K562 (cell line): ENCODE results near the gene AGPAT4. TPM values are rescaled to one million over a fixed set of nuclear protein-coding genes. Genes with fewer than 3 reads are reported as not detected.

Experiments used
- CBX3 ChIP-seq, 2 experiments: IDR thresholded peaks; 1 replicate in 1 of 2; 2 replicates in 1 of 2; pipeline ENCODE4 v1.6.1; 2012; ENCODE audit warnings: inconsistent platforms in 2 of 2, low read length in 2 of 2, borderline replicate concordance in 1 of 2, control low read depth in 1 of 2
- E2F6 ChIP-seq, 2 experiments: IDR thresholded peaks; 2 replicates each; pipeline ENCODE4 v1.6.1; 2011; ENCODE audit warnings: borderline replicate concordance in 1 of 2, control low read depth in 1 of 2, low read depth in 1 of 2, low read length in 1 of 2, mild to moderate bottlenecking in 1 of 2, mixed read lengths in 1 of 2, moderate library complexity in 1 of 2; ENCODE audit not compliant: insufficient read depth in 1 of 2, insufficient read length in 1 of 2, poor library complexity in 1 of 2, severe bottlenecking in 1 of 2; ENCODE audit errors: extremely low read depth in 1 of 2
- FOXK2 ChIP-seq, 2 experiments: fragments of 450-650 bp; IDR thresholded peaks in 1 of 2; conservative IDR thresholded peaks in 1 of 2; 2 replicates each; pipeline ENCODE4 v1.6.1; 2016; ENCODE audit warnings: low read depth in 2 of 2, mild to moderate bottlenecking in 1 of 2
- HSF4 ChIP-seq: fragments of 250-450 bp; sonication (Bioruptor Pico); IDR thresholded peaks from 2 replicates; pipeline ENCODE4 v2.1.2; 2022; ENCODE audit warnings: mild to moderate bottlenecking, moderate library complexity, borderline replicate concordance
- ZBTB11 ChIP-seq, 3 experiments: fragments of 200-800 bp in 1 of 3; fragments of 250-450 bp in 1 of 3; fragments of 450-650 bp in 1 of 3; sonication (Bioruptor Pico) in 1 of 3; sonication (Bioruptor generic) in 1 of 3; formaldehyde crosslinking in 1 of 3; IDR thresholded peaks; 2 replicates each; pipeline versions ENCODE4 v1.6.1 to v1.8.0; 2016 to 2022; ENCODE audit warnings: mild to moderate bottlenecking in 2 of 3, missing genetic modification characterization in 2 of 3, missing compliant biosample characterization in 1 of 3, moderate library complexity in 1 of 3
- ZBTB17 ChIP-seq: fragments of 450-650 bp; formaldehyde crosslinking; IDR thresholded peaks from 2 replicates; pipeline ENCODE4 v1.4.0; 2020; ENCODE audit warnings: mild to moderate bottlenecking
- ZNF12 ChIP-seq: sonication (generic); formaldehyde crosslinking; IDR thresholded peaks from 2 replicates; pipeline ENCODE4 v1.4.0; 2020; ENCODE audit warnings: mild to moderate bottlenecking, missing genetic modification reagents
- ZNF143 ChIP-seq: sonication (generic); formaldehyde crosslinking; IDR thresholded peaks from 2 replicates; pipeline ENCODE4 v1.9.0; 2022; ENCODE audit warnings: mild to moderate bottlenecking, missing genetic modification reagents
- ZNF311 ChIP-seq: fragments of 250-450 bp; sonication (Bioruptor Pico); IDR thresholded peaks from 2 replicates; pipeline ENCODE4 v1.4.0; 2020; ENCODE audit warnings: mild to moderate bottlenecking, moderate library complexity
- ZNF444 ChIP-seq: fragments of 250-450 bp; sonication (Bioruptor Pico); IDR thresholded peaks from 2 replicates; pipeline ENCODE4 v1.4.0; 2020; ENCODE audit warnings: mild to moderate bottlenecking, moderate library complexity
- polyA plus RNA-seq, 8 experiments: library from polyadenylated mRNA; depleted of rRNA in 4 of 8; stranded (reverse) in 5 of 8; unstranded in 3 of 8; fragments of >200 nt; fragmentation: Nextera tagmentation in 2 of 8; fragmentation: Illumina TruSeq in 1 of 8; extraction: Ambion mirVana in 2 of 8; extraction: Trizol in 1 of 8; gene quantifications; 2 replicates each; pipeline versions ENCODE4 v1.2.1 to v1.2.3, GENCODE V29; 2011 to 2014; ENCODE audit warnings: inconsistent platforms in 1 of 8, missing spikeins in 1 of 8
- total RNA-seq, 7 experiments: library from RNA; depleted of rRNA in 6 of 7; stranded (reverse); fragments of >200 nt in 6 of 7; fragmentation: Illumina TruSeq in 2 of 7; extraction: Trizol in 2 of 7; gene quantifications; 2 replicates each; pipeline versions ENCODE4 v1.2.1 to v1.2.3, GENCODE V29; 2011 to 2021; ENCODE audit warnings: low replicate concordance in 1 of 7
- TF ChIP-seq, protein P1 (sequence below): sonication (generic); formaldehyde crosslinking; IDR thresholded peaks from 2 replicates; pipeline ENCODE4 v1.8.0; 2022; ENCODE audit warnings: mild to moderate bottlenecking, missing genetic modification reagents
- TF ChIP-seq, protein P2 (sequence below): fragments of 250-450 bp; sonication (Bioruptor Pico); IDR thresholded peaks from 2 replicates; pipeline ENCODE4 v1.5.0; 2021; ENCODE audit warnings: mild to moderate bottlenecking, moderate library complexity
- TF ChIP-seq, protein P3 (sequence below): fragments of 250-450 bp; sonication (Bioruptor Pico); IDR thresholded peaks from 2 replicates; pipeline ENCODE4 v1.8.0; 2022; ENCODE audit warnings: moderate library complexity, mild to moderate bottlenecking, inconsistent platforms

AGPAT4 gene
- total and polyA plus RNA-seq, 9 of the 15 experiments (the other 6 are each of a cell fraction or from before 2014, with no cell fraction given): 2.2 to 15.0 (median 5.7) TPM

DNA sequence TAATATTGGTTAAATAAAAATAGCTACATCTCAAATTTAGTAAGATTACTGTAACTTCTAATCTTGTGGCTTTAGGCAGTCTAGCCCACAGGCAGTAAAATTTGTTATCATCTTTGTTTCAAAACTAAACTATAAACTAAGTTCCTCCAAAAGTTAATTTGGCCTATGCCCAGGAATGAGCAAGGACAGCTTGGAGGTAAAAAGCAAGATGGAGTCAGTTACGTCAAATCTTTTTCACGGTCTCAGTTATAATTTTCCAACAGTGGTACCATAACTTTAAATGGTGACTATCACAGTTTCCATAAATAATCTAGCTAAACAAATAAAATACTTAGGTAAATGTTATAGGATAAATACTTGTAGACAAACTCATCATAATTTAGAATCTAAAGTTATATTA lies 63.0 kb downstream of the AGPAT4 start (continued):
- TF ChIP-seq E2F6 (IDR thresholded peaks at IDR 0.05; ENCODE audit: borderline replicate concordance in 1 of 2, extremely low read depth in 1 of 2, insufficient read depth in 1 of 2, insufficient read length in 1 of 2, low read depth in 1 of 2, low read length in 1 of 2, poor library complexity in 1 of 2, severe bottlenecking in 1 of 2) (no peak), CBX3 (IDR thresholded peaks at IDR 0.05; ENCODE audit: borderline replicate concordance in 1 of 2, low read length in 2 of 2) (no peak), ZNF143 (CRISPR knock-in tag) (no peak), ZNF311 (CRISPR knock-in tag) (peak; percentile 59; the same call in 1 of the 2 replicates), ZBTB11 (CRISPR knock-in tag; IDR thresholded peaks at IDR 0.05) (peak in 1 of 3 experiments; percentile 55; a peak in 1 of 6 replicates), ZBTB17 (CRISPR knock-in tag) (peak; percentile 91), ZNF444 (CRISPR knock-in tag) (peak; percentile 69; the same call in 1 of the 2 replicates), FOXK2 (conservative IDR thresholded peaks at IDR 0.05 in 1 of 2, IDR thresholded peaks at IDR 0.05 in 1 of 2; ENCODE audit: low read depth in 2 of 2) (no peak), HSF4 (CRISPR knock-in tag) (peak; percentile 93; the same call in 1 of the 2 replicates), ZNF12 (CRISPR knock-in tag) (no peak)
- TF ChIP-seq, protein P1, sequence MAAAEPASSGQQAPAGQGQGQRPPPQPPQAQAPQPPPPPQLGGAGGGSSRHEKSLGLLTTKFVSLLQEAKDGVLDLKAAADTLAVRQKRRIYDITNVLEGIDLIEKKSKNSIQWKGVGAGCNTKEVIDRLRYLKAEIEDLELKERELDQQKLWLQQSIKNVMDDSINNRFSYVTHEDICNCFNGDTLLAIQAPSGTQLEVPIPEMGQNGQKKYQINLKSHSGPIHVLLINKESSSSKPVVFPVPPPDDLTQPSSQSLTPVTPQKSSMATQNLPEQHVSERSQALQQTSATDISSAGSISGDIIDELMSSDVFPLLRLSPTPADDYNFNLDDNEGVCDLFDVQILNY (CRISPR knock-in tag): no peak
- TF ChIP-seq, protein P2, sequence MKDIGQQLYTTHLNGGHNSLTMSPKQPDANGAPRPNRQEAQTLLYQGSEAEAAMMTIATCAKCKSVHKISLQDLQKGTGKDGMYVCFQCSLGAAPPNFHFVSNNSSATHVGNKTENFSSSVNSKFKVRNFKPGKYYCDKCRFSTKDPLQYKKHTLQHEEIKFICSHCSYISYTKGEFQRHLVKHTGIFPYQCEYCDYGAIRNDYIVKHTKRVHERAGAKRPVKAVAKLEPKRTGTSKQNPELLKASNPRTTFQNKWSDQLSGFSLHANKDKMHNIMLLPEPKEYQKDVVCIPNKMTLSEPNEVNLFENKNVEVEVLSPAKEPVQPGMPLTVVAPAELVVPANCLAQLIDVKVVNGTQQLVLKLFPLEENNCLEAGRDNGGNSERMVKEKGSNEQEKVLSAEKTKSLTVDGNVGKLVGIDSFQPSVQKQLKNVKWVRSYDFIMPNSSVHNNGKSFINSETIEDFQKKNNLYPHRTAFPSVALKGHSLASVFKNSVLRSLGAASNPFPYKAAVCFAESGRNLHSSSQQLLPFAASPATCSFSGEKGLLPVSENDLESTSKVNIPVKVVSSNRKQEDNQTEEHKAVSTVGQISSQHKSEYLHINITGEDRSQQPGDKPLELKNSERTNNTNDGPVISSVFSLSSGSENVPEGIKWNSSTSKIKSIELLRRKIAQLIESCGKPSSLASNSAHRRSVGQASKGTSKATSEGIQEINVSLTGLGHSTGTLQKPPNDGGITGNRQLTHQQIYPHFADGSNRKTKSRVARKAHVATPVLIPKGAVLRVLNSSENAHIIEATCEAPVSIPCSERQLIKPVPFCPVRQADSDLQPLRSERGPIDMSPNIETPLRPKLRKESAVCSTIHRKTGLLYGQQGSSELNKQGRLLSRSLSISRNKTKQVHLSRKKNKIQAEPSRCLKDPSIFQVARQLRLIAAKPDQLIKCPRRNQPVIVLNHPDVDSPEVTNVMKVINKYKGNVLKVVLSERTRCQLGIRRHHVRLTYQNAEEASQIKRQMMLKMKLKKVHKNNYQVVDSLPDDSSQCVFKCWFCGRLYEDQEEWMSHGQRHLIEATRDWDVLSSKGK (CRISPR knock-in tag): no peak
- TF ChIP-seq, protein P3, sequence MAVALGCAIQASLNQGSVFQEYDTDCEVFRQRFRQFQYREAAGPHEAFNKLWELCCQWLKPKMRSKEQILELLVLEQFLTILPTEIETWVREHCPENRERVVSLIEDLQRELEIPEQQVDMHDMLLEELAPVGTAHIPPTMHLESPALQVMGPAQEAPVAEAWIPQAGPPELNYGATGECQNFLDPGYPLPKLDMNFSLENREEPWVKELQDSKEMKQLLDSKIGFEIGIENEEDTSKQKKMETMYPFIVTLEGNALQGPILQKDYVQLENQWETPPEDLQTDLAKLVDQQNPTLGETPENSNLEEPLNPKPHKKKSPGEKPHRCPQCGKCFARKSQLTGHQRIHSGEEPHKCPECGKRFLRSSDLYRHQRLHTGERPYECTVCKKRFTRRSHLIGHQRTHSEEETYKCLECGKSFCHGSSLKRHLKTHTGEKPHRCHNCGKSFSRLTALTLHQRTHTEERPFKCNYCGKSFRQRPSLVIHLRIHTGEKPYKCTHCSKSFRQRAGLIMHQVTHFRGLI: no peak; the same call in 1 of the 2 replicates
